Aorta (tissue), 5 donors: ENCODE measurements around the gene PPP3CA. TPM values are rescaled to one million over a fixed set of nuclear protein-coding genes. Genes with fewer than 3 reads are reported as not detected.

Experiments
- ATAC-seq: fragments of 200-7000 bp; cut with Tn5 transposase; one replicate; pipeline ENCODE4 v1.9.1; 2022; ENCODE audit warnings: moderate library complexity; ENCODE audit not compliant: low FRiP score
- DNase-seq, 2 donors: peaks; one replicate each; pipeline ENCODE4 v3.0.0-alpha.2; 2020
- H3K27ac ChIP-seq, 2 donors: one replicate each; pipeline ENCODE4 v1.5.1; 2013; ENCODE audit warnings: low read length in 2 of 2, mild to moderate bottlenecking in 2 of 2, moderate library complexity in 2 of 2, control low read depth in 1 of 2, inconsistent platforms in 1 of 2, low read depth in 1 of 2
- H3K27me3 ChIP-seq, 2 donors: one replicate each; pipeline ENCODE4 v1.6.1; 2013; ENCODE audit warnings: control low read depth in 1 of 2, low read length in 1 of 2, mild to moderate bottlenecking in 1 of 2, moderate library complexity in 1 of 2; ENCODE audit not compliant: insufficient read depth in 2 of 2, control insufficient read depth in 1 of 2
- H3K36me3 ChIP-seq, 2 donors: one replicate each; pipeline ENCODE4 v1.6.1; 2013; ENCODE audit warnings: control low read depth in 1 of 2, low read length in 1 of 2, mild to moderate bottlenecking in 1 of 2; ENCODE audit not compliant: insufficient read depth in 2 of 2, control insufficient read depth in 1 of 2
- H3K4me1 ChIP-seq, 2 donors: one replicate each; pipeline ENCODE4 v1.6.1; 2013; ENCODE audit warnings: low read length in 2 of 2, control low read depth in 1 of 2, mild to moderate bottlenecking in 1 of 2, moderate library complexity in 1 of 2; ENCODE audit not compliant: insufficient read depth in 2 of 2, control insufficient read depth in 1 of 2
- H3K4me3 ChIP-seq, 2 donors: one replicate each; pipeline ENCODE4 v1.5.1; 2013; ENCODE audit warnings: low read length in 2 of 2, control low read depth in 1 of 2, mild to moderate bottlenecking in 1 of 2
- H3K9me3 ChIP-seq: one replicate; pipeline ENCODE4 v1.6.1; 2013; ENCODE audit warnings: mild to moderate bottlenecking, low read length; ENCODE audit not compliant: control insufficient read depth
- WGBS, 2 donors: extraction: QIAGEN DNeasy Blood & Tissue Kit; methylation state at CpG; one replicate each; pipeline ENCODE4 v1.1.7; 2013; 5-methylcytosine and 5-hydroxymethylcytosine counted together
- intact Hi-C, 2 donors: fragments of 100-400 bp; cut with DNase I; formaldehyde crosslinking; loops; one replicate each; pipeline versions ENCODE4 v1.14.2 to v1.15.0; 2022
- polyA plus RNA-seq, 2 donors: library from polyadenylated mRNA; stranded (reverse); fragments of 200-250 nt; gene quantifications; one replicate each; pipeline ENCODE4 v1.2.3, GENCODE V29; 2013
- total RNA-seq, 2 donors: library from RNA; stranded (reverse); fragmentation: NEBNext Ultra II Directional; extraction: Animal tissue kit (Norgen Biotek cat#: 25700); gene quantifications; one replicate each; pipeline ENCODE4 v1.2.1, GENCODE V29; 2021
- donor health status: healthy with polysubstance abuse.
- donor health status: Bipolar disorder and iron deficiency.
- donor health status: DM: no; HTN: no; CAD: no.
- donor health status: DM: no; HTN: no; CAD: no.
- donor health status: DM: yes; HTN: yes; CAD: no.

Gene PPP3CA
- total and polyA plus RNA-seq, 4 donors: 6.8 to 56.4 (median 24.7) TPM

GRCh38 chr4:101288365-101289145 lies 58.8 kb downstream of the PPP3CA start:
- intact Hi-C loops: no loop called here
- no peaks in the 10 kb centered on the region for H3K36me3 ChIP-seq

GRCh38 chr4:101287324-101287723 lies 60.0 kb downstream of the PPP3CA start:
- 50 to 60% methylated on average over 2 of the region's 2 CpGs for WGBS, 2 donors
- ATAC-seq: no peak
- intact Hi-C loops: no loop called here
- Histone ChIP-seq H3K9me3 (no peaks in the 10 kb centered on the region), H3K4me1 (no peaks in the 10 kb centered on the region), H3K4me3 (no peak overlapping the region), H3K27ac (no peak overlapping the region), H3K27me3 (no peaks in the 10 kb centered on the region), H3K36me3 (no peaks in the 10 kb centered on the region)
- no peak for DNase-seq

More at GRCh38 chr4:101288365-101289145, 58.8 kb downstream of the PPP3CA start:
- Histone ChIP-seq H3K27me3 (no peaks in the 10 kb centered on the region), H3K9me3 (no peaks in the 10 kb centered on the region), H3K4me3 (no peak overlapping the region), H3K27ac (no peak overlapping the region), H3K4me1 (peaks cover 0 to 3% of the 10 kb centered on the region in 2 donors)
- DNase-seq (no peak), ATAC-seq (no peak)
- WGBS, 2 donors: 56 to 63% methylated on average over 6 of the region's 6 CpGs

GRCh38 chr4:101286663-101287062 lies 60.7 kb downstream of the PPP3CA start:
- H3K27ac ChIP-seq: no peak overlapping the region
- 88 to 98% methylated on average over 1 of the region's 1 CpG for WGBS, 2 donors
- intact Hi-C loops: no loop called here
- H3K36me3 ChIP-seq: no peaks in the 10 kb centered on the region
- no peak overlapping the region for H3K4me3 ChIP-seq
- no peaks in the 10 kb centered on the region for H3K9me3 ChIP-seq
- H3K27me3 ChIP-seq: no peaks in the 10 kb centered on the region
- DNase-seq (no peak), ATAC-seq (no peak)
- H3K4me1 ChIP-seq: no peaks in the 10 kb centered on the region

GRCh38 chr4:101285985-101286384 lies 61.3 kb downstream of the PPP3CA start:
- Histone ChIP-seq H3K27ac (no peak overlapping the region), H3K9me3 (no peaks in the 10 kb centered on the region), H3K36me3 (no peaks in the 10 kb centered on the region), H3K27me3 (no peaks in the 10 kb centered on the region), H3K4me1 (no peaks in the 10 kb centered on the region), H3K4me3 (no peak overlapping the region)
- ATAC-seq: no peak
- intact Hi-C loops: no loop called here
- WGBS, 2 donors: 86 to 87% methylated on average over 4 of the region's 4 CpGs
- no peak for DNase-seq

GRCh38 chr4:101284546-101284945 lies 62.8 kb downstream of the PPP3CA start:
- DNase-seq: no peak
- Histone ChIP-seq H3K4me1 (no peaks in the 10 kb centered on the region), H3K4me3 (no peak overlapping the region), H3K36me3 (no peaks in the 10 kb centered on the region), H3K9me3 (no peaks in the 10 kb centered on the region), H3K27me3 (no peaks in the 10 kb centered on the region), H3K27ac (no peak overlapping the region)
- 14 to 30% methylated on average over 1 of the region's 1 CpG for WGBS, 2 donors
- no peak for ATAC-seq
- intact Hi-C loops: no loop called here

- WGBS, 2 donors: 93 to 96% methylated on average over 2 of the region's 2 CpGs
- Histone ChIP-seq H3K9me3 (no peaks in the 10 kb centered on the region), H3K36me3 (no peaks in the 10 kb centered on the region), H3K4me3 (no peak overlapping the region), H3K27me3 (no peaks in the 10 kb centered on the region), H3K4me1 (peaks cover 0 to 3% of the 10 kb centered on the region in 2 donors), H3K27ac (no peak overlapping the region)
- no peak for DNase-seq
- no peak for ATAC-seq
- intact Hi-C loops: no loop called here
Observed at GRCh38 chr4:101283434-101283833, 63.9 kb downstream of the PPP3CA start.

GRCh38 chr4:101282076-101282844 lies 65.1 kb downstream of the PPP3CA start:
- peaks cover 0 to 3% of the 10 kb centered on the region in 2 donors for H3K4me1 ChIP-seq
- H3K36me3 ChIP-seq: no peaks in the 10 kb centered on the region
- no peaks in the 10 kb centered on the region for H3K9me3 ChIP-seq
- no peak overlapping the region for H3K27ac ChIP-seq
- no peak for DNase-seq
- ATAC-seq: no peak
- 88 to 94% methylated on average over 4 of the region's 4 CpGs for WGBS, 2 donors
- intact Hi-C loops: no loop called here
- H3K27me3 ChIP-seq: no peaks in the 10 kb centered on the region
- no peak overlapping the region for H3K4me3 ChIP-seq

- no peak overlapping the region for H3K27ac ChIP-seq
- intact Hi-C loops: no loop called here
- no peak overlapping the region for H3K4me3 ChIP-seq
- H3K27me3 ChIP-seq: no peaks in the 10 kb centered on the region
- peaks cover 0 to 3% of the 10 kb centered on the region in 2 donors for H3K4me1 ChIP-seq
- H3K9me3 ChIP-seq: no peaks in the 10 kb centered on the region
- ATAC-seq (no peak), DNase-seq (no peak)
- WGBS, 2 donors: 85 to 92% methylated on average over 3 of the region's 3 CpGs
- no peaks in the 10 kb centered on the region for H3K36me3 ChIP-seq
Observed at GRCh38 chr4:101280866-101281600, 66.3 kb downstream of the PPP3CA start.
